ENCODE measurements around the gene ERCC2. TPM values are rescaled to one million over a fixed set of nuclear protein-coding genes. Genes with fewer than 3 reads are reported as not detected.
A peak's percentile ranks its signal among the peaks of the same experiment; 100 is the strongest.

The ERCC2 gene
- total and polyA plus RNA-seq, 2 experiments from 2014 or later: 33.3 to 81.1 TPM

DNA sequence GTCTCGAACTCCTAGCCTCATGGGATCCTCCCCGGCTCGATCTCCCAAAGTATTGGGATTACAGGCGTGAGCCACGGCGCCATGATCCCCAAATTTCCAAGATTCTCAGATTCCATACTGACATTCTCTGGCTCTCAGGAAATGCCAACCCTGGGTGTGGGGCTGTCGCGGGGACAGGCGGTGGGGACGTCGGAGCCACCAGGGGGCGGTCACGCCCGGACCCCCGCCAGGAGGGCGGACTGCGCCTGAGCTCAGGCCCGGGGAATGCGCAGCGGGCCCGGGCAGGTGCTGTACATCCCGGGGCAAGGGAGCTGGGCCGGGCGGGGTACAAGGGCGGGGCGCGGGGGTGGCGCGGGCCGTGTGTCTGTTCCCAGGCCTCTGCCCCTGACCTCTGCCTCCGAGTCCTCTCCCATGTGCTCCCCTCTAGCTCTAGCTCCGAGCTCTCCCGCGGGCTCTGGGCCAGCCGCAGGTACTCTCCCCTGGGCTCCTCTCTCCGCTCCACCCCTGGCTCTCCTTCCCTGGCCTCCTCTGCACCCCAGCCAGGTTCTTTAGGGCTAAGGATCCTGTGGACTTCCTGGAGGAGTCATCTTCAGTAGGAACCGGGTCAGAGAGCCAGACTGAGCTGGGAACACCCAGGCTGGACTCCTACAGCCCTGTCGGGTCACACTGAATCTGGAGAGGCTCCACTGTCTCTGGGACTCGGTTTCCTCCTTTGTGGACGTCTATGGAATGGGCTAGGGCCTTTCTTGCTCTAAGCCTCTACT is 32.1 kb upstream of the ERCC2 start:
- Histone ChIP-seq H3K4me2 (peak overlapping the region; percentile 99), H3K27ac (ENCODE audit: low read depth) (0 out of 2 replicates have a peak overlapping the region, but pooled peaks have one; percentile 26), H3K9me2 (ENCODE audit: insufficient read depth) (no peaks in the 10 kb centered on the region), H3K4me1 (ENCODE audit: insufficient read depth) (peaks cover 26% of the 10 kb centered on the region), H2AFZ (0 out of 2 replicates have a peak overlapping the region, but pooled peaks have one; percentile 23), H4K20me1 (replicated peaks; ENCODE audit: insufficient read depth) (peaks cover 22% of the 10 kb centered on the region), H3K27me3 (ENCODE audit: insufficient read depth) (peaks cover 46% of the 10 kb centered on the region), H3K36me3 (ENCODE audit: insufficient read depth) (no peaks in the 10 kb centered on the region), H3F3A (replicated peaks; ENCODE audit: low read depth) (peaks cover 22% of the 10 kb centered on the region; the same call in 1 of the 2 replicates), H3K79me2 (replicated peaks; ENCODE audit: insufficient read depth) (peaks cover 7% of the 10 kb centered on the region), H3K4me3 (peak overlapping the region; percentile 46)
- Mint-ChIP-seq H3K27me3 (ENCODE audit: insufficient read depth, low read depth, poor library complexity) (peaks cover 46% of the 10 kb centered on the region), H3K27ac (no peak overlapping the region), H3K4me1 (peaks cover 24% of the 10 kb centered on the region), H3K4me3 (peak overlapping the region; percentile 97), H3K9me3 (peaks cover under 1% of the 10 kb centered on the region; the same call in 1 of the 3 replicates), H3K36me3 (ENCODE audit: low read depth) (peaks cover 2% of the 10 kb centered on the region; the same call in 1 of the 3 replicates)
- TF ChIP-seq, protein P1, sequence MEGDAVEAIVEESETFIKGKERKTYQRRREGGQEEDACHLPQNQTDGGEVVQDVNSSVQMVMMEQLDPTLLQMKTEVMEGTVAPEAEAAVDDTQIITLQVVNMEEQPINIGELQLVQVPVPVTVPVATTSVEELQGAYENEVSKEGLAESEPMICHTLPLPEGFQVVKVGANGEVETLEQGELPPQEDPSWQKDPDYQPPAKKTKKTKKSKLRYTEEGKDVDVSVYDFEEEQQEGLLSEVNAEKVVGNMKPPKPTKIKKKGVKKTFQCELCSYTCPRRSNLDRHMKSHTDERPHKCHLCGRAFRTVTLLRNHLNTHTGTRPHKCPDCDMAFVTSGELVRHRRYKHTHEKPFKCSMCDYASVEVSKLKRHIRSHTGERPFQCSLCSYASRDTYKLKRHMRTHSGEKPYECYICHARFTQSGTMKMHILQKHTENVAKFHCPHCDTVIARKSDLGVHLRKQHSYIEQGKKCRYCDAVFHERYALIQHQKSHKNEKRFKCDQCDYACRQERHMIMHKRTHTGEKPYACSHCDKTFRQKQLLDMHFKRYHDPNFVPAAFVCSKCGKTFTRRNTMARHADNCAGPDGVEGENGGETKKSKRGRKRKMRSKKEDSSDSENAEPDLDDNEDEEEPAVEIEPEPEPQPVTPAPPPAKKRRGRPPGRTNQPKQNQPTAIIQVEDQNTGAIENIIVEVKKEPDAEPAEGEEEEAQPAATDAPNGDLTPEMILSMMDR (conservative IDR thresholded peaks at IDR 0.05; ENCODE audit: low read depth in 2 of 2): peak; percentile 73 to 76
- 0 out of 2 replicates have a peak, but pooled peaks have one; percentile 15 for TF ChIP-seq CREB1 (CRISPR knock-in tag; IDR thresholded peaks at IDR 0.05; ENCODE audit: low read depth)
- TF ChIP-seq, protein P2, sequence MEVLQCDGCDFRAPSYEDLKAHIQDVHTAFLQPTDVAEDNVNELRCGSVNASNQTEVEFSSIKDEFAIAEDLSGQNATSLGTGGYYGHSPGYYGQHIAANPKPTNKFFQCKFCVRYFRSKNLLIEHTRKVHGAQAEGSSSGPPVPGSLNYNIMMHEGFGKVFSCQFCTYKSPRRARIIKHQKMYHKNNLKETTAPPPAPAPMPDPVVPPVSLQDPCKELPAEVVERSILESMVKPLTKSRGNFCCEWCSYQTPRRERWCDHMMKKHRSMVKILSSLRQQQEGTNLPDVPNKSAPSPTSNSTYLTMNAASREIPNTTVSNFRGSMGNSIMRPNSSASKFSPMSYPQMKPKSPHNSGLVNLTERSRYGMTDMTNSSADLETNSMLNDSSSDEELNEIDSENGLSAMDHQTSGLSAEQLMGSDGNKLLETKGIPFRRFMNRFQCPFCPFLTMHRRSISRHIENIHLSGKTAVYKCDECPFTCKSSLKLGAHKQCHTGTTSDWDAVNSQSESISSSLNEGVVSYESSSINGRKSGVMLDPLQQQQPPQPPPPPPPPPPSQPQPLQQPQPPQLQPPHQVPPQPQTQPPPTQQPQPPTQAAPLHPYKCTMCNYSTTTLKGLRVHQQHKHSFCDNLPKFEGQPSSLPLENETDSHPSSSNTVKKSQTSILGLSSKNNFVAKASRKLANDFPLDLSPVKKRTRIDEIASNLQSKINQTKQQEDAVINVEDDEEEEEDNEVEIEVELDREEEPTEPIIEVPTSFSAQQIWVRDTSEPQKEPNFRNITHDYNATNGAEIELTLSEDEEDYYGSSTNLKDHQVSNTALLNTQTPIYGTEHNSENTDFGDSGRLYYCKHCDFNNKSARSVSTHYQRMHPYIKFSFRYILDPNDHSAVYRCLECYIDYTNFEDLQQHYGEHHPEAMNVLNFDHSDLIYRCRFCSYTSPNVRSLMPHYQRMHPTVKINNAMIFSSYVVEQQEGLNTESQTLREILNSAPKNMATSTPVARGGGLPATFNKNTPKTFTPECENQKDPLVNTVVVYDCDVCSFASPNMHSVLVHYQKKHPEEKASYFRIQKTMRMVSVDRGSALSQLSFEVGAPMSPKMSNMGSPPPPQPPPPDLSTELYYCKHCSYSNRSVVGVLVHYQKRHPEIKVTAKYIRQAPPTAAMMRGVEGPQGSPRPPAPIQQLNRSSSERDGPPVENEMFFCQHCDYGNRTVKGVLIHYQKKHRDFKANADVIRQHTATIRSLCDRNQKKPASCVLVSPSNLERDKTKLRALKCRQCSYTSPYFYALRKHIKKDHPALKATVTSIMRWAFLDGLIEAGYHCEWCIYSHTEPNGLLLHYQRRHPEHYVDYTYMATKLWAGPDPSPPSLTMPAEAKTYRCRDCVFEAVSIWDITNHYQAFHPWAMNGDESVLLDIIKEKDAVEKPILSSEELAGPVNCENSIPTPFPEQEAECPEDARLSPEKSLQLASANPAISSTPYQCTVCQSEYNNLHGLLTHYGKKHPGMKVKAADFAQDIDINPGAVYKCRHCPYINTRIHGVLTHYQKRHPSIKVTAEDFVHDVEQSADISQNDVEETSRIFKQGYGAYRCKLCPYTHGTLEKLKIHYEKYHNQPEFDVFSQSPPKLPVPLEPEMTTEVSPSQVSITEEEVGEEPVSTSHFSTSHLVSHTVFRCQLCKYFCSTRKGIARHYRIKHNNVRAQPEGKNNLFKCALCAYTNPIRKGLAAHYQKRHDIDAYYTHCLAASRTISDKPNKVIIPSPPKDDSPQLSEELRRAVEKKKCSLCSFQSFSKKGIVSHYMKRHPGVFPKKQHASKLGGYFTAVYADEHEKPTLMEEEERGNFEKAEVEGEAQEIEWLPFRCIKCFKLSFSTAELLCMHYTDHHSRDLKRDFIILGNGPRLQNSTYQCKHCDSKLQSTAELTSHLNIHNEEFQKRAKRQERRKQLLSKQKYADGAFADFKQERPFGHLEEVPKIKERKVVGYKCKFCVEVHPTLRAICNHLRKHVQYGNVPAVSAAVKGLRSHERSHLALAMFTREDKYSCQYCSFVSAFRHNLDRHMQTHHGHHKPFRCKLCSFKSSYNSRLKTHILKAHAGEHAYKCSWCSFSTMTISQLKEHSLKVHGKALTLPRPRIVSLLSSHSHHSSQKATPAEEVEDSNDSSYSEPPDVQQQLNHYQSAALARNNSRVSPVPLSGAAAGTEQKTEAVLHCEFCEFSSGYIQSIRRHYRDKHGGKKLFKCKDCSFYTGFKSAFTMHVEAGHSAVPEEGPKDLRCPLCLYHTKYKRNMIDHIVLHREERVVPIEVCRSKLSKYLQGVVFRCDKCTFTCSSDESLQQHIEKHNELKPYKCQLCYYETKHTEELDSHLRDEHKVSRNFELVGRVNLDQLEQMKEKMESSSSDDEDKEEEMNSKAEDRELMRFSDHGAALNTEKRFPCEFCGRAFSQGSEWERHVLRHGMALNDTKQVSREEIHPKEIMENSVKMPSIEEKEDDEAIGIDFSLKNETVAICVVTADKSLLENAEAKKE (CRISPR knock-in tag; IDR thresholded peaks at IDR 0.05): no peak
- peak; percentile 12 for ATAC-seq
- DNase-seq (ENCODE audit: low spot score): peak; percentile 88

Measured in GM23338 (cell line).